ENCODE results near the gene FARP1.

FARP1 gene

GRCh38 chr13:98204546-98204945, 61.7 kb downstream of the FARP1 start:
- DNase-seq (ENCODE audit: low read depth), result no peak

DNA sequence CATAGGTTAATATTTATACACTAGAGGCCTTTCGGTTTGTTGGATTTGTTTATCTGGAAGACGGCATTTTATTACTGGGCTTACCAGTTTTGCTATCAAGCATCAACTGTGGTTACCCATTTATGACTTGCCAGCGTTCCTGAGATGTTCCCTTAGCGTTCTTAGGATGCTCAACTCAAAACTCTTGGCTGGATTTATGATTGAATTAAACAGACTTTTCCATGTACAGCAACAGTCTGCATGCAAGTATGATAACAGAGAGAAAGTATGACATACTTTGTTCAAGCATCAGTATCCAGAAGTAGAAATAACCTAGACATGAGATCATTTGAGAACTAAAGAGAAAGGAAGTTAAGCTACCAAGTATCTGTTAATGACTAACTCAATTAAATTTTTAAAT, 64.1 kb downstream of the FARP1 start:
- no peak overlapping the region for H3K4me3 ChIP-seq (ENCODE audit: low read depth, low read length)
- DNase-seq (ENCODE audit: low read depth), result no peak
- TF ChIP-seq, protein P1, sequence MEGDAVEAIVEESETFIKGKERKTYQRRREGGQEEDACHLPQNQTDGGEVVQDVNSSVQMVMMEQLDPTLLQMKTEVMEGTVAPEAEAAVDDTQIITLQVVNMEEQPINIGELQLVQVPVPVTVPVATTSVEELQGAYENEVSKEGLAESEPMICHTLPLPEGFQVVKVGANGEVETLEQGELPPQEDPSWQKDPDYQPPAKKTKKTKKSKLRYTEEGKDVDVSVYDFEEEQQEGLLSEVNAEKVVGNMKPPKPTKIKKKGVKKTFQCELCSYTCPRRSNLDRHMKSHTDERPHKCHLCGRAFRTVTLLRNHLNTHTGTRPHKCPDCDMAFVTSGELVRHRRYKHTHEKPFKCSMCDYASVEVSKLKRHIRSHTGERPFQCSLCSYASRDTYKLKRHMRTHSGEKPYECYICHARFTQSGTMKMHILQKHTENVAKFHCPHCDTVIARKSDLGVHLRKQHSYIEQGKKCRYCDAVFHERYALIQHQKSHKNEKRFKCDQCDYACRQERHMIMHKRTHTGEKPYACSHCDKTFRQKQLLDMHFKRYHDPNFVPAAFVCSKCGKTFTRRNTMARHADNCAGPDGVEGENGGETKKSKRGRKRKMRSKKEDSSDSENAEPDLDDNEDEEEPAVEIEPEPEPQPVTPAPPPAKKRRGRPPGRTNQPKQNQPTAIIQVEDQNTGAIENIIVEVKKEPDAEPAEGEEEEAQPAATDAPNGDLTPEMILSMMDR (IDR thresholded peaks at IDR 0.05; ENCODE audit: control insufficient read depth, extremely low read depth, insufficient read depth), result no peak

More at GRCh38 chr13:98204546-98204945, 61.7 kb downstream of the FARP1 start:
- H3K4me3 ChIP-seq (ENCODE audit: low read depth, low read length), result no peak overlapping the region
- TF ChIP-seq, protein P1 (IDR thresholded peaks at IDR 0.05; ENCODE audit: control insufficient read depth, extremely low read depth, insufficient read depth), result no peak

- DNase-seq (ENCODE audit: low read depth), result no peak
- no peak overlapping the region for H3K4me3 ChIP-seq (ENCODE audit: low read depth, low read length)
- TF ChIP-seq, protein P1 (IDR thresholded peaks at IDR 0.05; ENCODE audit: control insufficient read depth, extremely low read depth, insufficient read depth), result no peak
Measured at GRCh38 chr13:98207416-98207815, 64.5 kb downstream of the FARP1 start.

GRCh38 chr13:98208606-98209005, 65.7 kb downstream of the FARP1 start:
- no peak for DNase-seq (ENCODE audit: low read depth)

GRCh38 chr13:98212763-98213162, 69.9 kb downstream of the FARP1 start:
- H3K4me3 ChIP-seq (ENCODE audit: low read depth, low read length), result no peak overlapping the region
- no peak for DNase-seq (ENCODE audit: low read depth)
- TF ChIP-seq, protein P1 (IDR thresholded peaks at IDR 0.05; ENCODE audit: control insufficient read depth, extremely low read depth, insufficient read depth), result no peak

More at GRCh38 chr13:98208606-98209005, 65.7 kb downstream of the FARP1 start:
- H3K4me3 ChIP-seq (ENCODE audit: low read depth, low read length), result no peak overlapping the region
- TF ChIP-seq, protein P1 (IDR thresholded peaks at IDR 0.05; ENCODE audit: control insufficient read depth, extremely low read depth, insufficient read depth), result no peak

GRCh38 chr13:98213354-98213753, 70.5 kb downstream of the FARP1 start:
- no peak overlapping the region for H3K4me3 ChIP-seq (ENCODE audit: low read depth, low read length)
- no peak for DNase-seq (ENCODE audit: low read depth)
- TF ChIP-seq, protein P1 (IDR thresholded peaks at IDR 0.05; ENCODE audit: control insufficient read depth, extremely low read depth, insufficient read depth), result no peak

GRCh38 chr13:98214008-98214643, 71.2 kb downstream of the FARP1 start:
- H3K4me3 ChIP-seq (ENCODE audit: low read depth, low read length), result no peak overlapping the region
- TF ChIP-seq, protein P1 (IDR thresholded peaks at IDR 0.05; ENCODE audit: control insufficient read depth, extremely low read depth, insufficient read depth), result no peak
- no peak for DNase-seq (ENCODE audit: low read depth)

Measured in LNCaP clone FGC (cell line).